ENCODE results near the gene DOK5. TPM values are rescaled to one million over a fixed set of nuclear protein-coding genes. Genes with fewer than 3 reads are reported as not detected.
A peak's percentile ranks its signal among the peaks of the same experiment; 100 is the strongest.
"Not testable (repeated sequence)": the region's sequence is repeated elsewhere in the genome, so short reads cannot be mapped to it uniquely, and the experiment has no call there.

Gene DOK5
- total RNA-seq, 1 donor: 14.1 TPM

- peak overlapping the region; percentile 85 for H3K4me3 ChIP-seq (ENCODE audit: insufficient read depth, low read length)
- H3K4me1 ChIP-seq (ENCODE audit: insufficient read depth, low read length): peaks cover 14% of the 10 kb centered on the region
- no peaks in the 10 kb centered on the region for H3K27me3 ChIP-seq (ENCODE audit: insufficient read depth, low read length)
- H3K27ac ChIP-seq (ENCODE audit: low read depth, low read length): peak overlapping the region; percentile 78
- DNase-seq (ENCODE audit: insufficient read length, low spot score, missing footprints): peak; percentile 73
- no peaks in the 10 kb centered on the region for H3K36me3 ChIP-seq (ENCODE audit: insufficient read depth, low read length)
- peak overlapping the region; percentile 17 for H2AFZ ChIP-seq (ENCODE audit: low read length)
- TF ChIP-seq, protein P1, sequence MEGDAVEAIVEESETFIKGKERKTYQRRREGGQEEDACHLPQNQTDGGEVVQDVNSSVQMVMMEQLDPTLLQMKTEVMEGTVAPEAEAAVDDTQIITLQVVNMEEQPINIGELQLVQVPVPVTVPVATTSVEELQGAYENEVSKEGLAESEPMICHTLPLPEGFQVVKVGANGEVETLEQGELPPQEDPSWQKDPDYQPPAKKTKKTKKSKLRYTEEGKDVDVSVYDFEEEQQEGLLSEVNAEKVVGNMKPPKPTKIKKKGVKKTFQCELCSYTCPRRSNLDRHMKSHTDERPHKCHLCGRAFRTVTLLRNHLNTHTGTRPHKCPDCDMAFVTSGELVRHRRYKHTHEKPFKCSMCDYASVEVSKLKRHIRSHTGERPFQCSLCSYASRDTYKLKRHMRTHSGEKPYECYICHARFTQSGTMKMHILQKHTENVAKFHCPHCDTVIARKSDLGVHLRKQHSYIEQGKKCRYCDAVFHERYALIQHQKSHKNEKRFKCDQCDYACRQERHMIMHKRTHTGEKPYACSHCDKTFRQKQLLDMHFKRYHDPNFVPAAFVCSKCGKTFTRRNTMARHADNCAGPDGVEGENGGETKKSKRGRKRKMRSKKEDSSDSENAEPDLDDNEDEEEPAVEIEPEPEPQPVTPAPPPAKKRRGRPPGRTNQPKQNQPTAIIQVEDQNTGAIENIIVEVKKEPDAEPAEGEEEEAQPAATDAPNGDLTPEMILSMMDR (IDR thresholded peaks at IDR 0.05; ENCODE audit: extremely low read depth, low read depth, low read length): no peak
- H4K20me1 ChIP-seq (ENCODE audit: insufficient read depth, low read length): peaks cover 4% of the 10 kb centered on the region
- H3K79me2 ChIP-seq (ENCODE audit: insufficient read depth, low read length): peaks cover 28% of the 10 kb centered on the region
- H3K9me3 ChIP-seq (ENCODE audit: low read depth, low read length): no peaks in the 10 kb centered on the region
- peak overlapping the region; percentile 88 for H3K4me2 ChIP-seq (ENCODE audit: insufficient read depth, low read length)
Measured at GRCh38 chr20:54477191-54477955, 2.0 kb downstream of the DOK5 start.

DNA sequence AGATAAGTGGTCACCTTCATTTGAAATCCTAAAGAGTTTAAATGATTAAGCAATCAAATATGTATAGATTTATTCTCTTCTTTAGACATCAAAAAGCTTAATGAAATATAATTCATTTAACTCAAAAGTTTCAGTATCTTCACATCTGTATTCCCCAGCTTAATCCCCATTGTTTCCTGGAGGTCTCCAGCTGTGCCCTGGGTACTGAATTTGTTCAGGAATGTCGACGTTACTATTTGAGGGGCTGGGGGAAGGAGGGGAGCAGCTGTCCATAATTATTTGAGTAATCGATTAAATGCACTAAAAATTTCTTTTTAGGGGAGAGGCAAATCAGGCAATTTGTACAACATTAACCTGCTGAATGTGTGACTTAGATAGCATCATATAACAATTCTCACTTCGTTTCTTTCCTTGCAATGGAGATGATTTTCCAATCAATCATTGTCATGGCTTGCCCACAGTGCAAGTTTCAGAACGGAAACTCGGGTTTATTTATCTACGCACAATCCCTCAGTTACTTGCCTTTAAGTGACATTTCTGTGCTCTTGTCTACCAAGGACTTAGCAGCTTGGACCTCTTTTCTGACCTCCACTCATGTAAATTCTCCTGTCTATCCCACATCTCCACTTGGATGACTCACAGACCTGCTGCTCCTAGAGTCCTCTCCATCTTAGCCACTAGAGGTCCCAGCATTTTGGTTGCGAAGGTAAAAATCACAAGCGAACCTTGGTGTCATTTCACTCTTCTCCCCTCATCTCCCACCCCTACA, 3.9 kb downstream of the DOK5 start:
- H3K36me3 ChIP-seq (ENCODE audit: insufficient read depth, low read length): no peaks in the 10 kb centered on the region
- no peak for DNase-seq (ENCODE audit: insufficient read length, low spot score, missing footprints)
- H2AFZ ChIP-seq (ENCODE audit: low read length): no peak overlapping the region
- no peak overlapping the region for H3K4me2 ChIP-seq (ENCODE audit: insufficient read depth, low read length)
- no peaks in the 10 kb centered on the region for H3K9me3 ChIP-seq (ENCODE audit: low read depth, low read length)
- H3K4me3 ChIP-seq (ENCODE audit: insufficient read depth, low read length): no peak overlapping the region
- no peaks in the 10 kb centered on the region for H3K27me3 ChIP-seq (ENCODE audit: insufficient read depth, low read length)
- no peak overlapping the region for H3K27ac ChIP-seq (ENCODE audit: low read depth, low read length)
- peaks cover 14% of the 10 kb centered on the region for H3K4me1 ChIP-seq (ENCODE audit: insufficient read depth, low read length)
- H3K79me2 ChIP-seq (ENCODE audit: insufficient read depth, low read length): peaks cover 40% of the 10 kb centered on the region
- H4K20me1 ChIP-seq (ENCODE audit: insufficient read depth, low read length): peaks cover 4% of the 10 kb centered on the region
- TF ChIP-seq, protein P1 (IDR thresholded peaks at IDR 0.05; ENCODE audit: extremely low read depth, low read depth, low read length): peak; percentile 40

- H3K27ac ChIP-seq (ENCODE audit: low read depth, low read length); DNase-seq (ENCODE audit: insufficient read length, low spot score, missing footprints); H3K4me2 ChIP-seq (ENCODE audit: insufficient read depth, low read length); H3K4me3 ChIP-seq (ENCODE audit: insufficient read depth, low read length); H2AFZ ChIP-seq (ENCODE audit: low read length); H3K27me3 ChIP-seq (ENCODE audit: insufficient read depth, low read length); H3K36me3 ChIP-seq (ENCODE audit: insufficient read depth, low read length); H3K9me3 ChIP-seq (ENCODE audit: low read depth, low read length); H4K20me1 ChIP-seq (ENCODE audit: insufficient read depth, low read length): not testable (repeated sequence)
- Histone ChIP-seq H3K79me2 (ENCODE audit: insufficient read depth, low read length) (peaks cover 44% of the 10 kb centered on the region), H3K4me1 (ENCODE audit: insufficient read depth, low read length) (peaks cover 14% of the 10 kb centered on the region)
Measured at GRCh38 chr20:54479937-54480336, 4.5 kb downstream of the DOK5 start.

GRCh38 chr20:54481442-54481841, 6.0 kb downstream of the DOK5 start:
- peaks cover 15% of the 10 kb centered on the region for H3K4me1 ChIP-seq (ENCODE audit: insufficient read depth, low read length)
- H3K27ac ChIP-seq (ENCODE audit: low read depth, low read length): no peak overlapping the region
- peaks cover 4% of the 10 kb centered on the region for H4K20me1 ChIP-seq (ENCODE audit: insufficient read depth, low read length)
- H3K4me3 ChIP-seq (ENCODE audit: insufficient read depth, low read length): no peak overlapping the region
- no peaks in the 10 kb centered on the region for H3K27me3 ChIP-seq (ENCODE audit: insufficient read depth, low read length)
- no peak overlapping the region for H3K4me2 ChIP-seq (ENCODE audit: insufficient read depth, low read length)
- TF ChIP-seq, protein P1 (IDR thresholded peaks at IDR 0.05; ENCODE audit: extremely low read depth, low read depth, low read length): no peak
- H3K79me2 ChIP-seq (ENCODE audit: insufficient read depth, low read length): peaks cover 48% of the 10 kb centered on the region
- H3K9me3 ChIP-seq (ENCODE audit: low read depth, low read length): no peaks in the 10 kb centered on the region
- H2AFZ ChIP-seq (ENCODE audit: low read length): no peak overlapping the region
- no peaks in the 10 kb centered on the region for H3K36me3 ChIP-seq (ENCODE audit: insufficient read depth, low read length)
- no peak for DNase-seq (ENCODE audit: insufficient read length, low spot score, missing footprints)

Data from osteoblast (primary cell).